Umbilical cord (tissue), 2 donors: ENCODE data around the gene CCL21. TPM values are rescaled to one million over a fixed set of nuclear protein-coding genes. Genes with fewer than 3 reads are reported as not detected.
A peak's percentile ranks its signal among the peaks of the same experiment; 100 is the strongest.
"Not testable (repeated sequence)": the region's sequence is repeated elsewhere in the genome, so short reads cannot be mapped to it uniquely, and the experiment has no call there.

ENCODE experiments used
- DNase-seq: peaks from one replicate; pipeline ENCODE4 v3.0.0-alpha.2; 2015; ENCODE audit warnings: low spot score
- total RNA-seq: library from RNA; depleted of rRNA; stranded (reverse); fragments of >200 nt; gene quantifications from one replicate; pipeline ENCODE4 v1.2.3, GENCODE V29; 2014; ENCODE audit warnings: low replicate concordance; ENCODE audit not compliant: insufficient read depth

Gene CCL21
- total RNA-seq = not detected

- DNase-seq = peak; percentile 31
Observed at GRCh38 chr9:34710023-34710422, at the start of gene CCL21. TSS of gene CCL21 (minus strand) at chr9:34710136. CDS start at chr9:34710066, 70 bp downstream.

GRCh38 chr9:34759432-34760134 is 49.6 kb upstream of the CCL21 start:
- DNase-seq = no peak

DNA sequence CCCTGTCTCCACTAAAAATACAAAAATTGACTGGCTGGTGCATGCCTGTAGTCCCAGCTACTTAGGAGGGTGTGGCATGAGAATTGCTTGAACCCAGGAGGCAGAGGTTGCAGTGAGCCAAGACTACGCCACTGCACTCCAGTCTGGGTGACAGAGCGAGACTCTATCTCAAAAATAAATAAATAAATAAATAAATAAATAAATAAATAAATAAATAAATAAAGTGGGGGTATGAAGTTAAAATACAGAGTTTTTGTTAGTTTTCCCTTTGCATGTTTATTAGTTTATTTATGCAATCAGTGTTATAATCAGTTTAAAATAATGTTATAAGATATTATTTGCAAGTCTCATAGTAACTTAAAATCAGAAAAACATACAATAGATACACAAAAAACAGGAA is 40.4 kb upstream of the CCL21 start:
- not testable (repeated sequence) for DNase-seq

DNA sequence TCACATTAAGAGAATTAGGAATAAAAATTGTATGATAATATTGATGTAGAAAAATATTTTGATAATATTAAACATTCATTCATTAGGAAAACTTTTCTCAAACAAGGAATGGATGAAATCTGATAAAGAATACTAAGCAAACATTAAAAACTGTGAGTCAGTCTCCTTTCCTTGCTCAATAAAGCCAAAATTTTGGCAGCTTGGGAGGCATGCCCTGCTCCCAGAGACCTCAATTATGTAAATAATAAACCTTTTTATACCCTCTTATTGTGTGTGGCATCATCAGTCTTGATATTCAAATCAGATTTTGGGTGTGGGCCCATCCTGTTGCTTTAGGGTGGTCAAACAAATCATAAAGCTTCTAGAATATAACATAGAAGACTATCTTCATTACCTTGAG is 36.6 kb upstream of the CCL21 start:
- no peak for DNase-seq

DNA sequence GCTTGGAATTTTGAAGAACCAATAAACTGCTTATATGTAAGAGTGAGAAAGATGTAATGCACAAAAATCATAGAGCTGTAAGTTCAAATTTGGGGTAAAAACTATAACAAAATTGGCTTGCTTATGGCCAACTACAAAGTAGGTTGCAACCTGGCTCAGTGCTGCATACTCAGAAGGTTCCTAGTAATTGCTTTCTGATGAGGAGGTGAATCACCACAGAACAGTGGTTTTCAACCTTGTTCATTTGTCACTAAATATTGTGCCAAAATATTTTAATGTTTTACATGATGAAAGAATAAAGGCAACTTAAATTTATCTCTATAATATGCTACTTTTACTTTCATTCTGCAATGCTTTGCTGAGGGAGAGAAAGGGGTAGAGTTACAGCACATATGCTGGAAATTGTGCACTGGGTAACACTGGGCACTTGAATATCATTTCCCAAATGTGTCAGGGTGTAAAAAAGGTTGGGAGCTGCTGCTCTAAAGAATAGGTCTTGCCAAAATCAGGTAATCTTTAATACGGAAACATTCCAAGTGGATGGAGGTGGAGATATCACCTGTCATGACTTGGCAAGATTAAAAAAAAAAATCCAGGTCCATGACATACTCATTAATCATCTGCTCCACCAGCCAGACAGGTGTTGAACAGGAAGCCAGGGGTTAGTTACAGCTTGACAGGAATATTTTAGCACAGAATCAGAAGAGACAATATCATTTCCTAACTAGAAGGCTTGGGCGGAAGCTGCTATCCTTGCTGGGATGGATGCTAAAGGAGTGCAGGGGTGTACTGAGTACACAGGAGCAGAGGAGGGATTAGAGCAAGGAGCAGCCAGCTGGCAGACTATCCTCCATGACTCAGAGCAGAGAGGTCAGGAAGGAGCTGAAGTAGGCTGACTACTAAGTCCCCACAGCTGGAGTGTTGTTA is 34.6 kb upstream of the CCL21 start:
- DNase-seq = peak; percentile 83

DNA sequence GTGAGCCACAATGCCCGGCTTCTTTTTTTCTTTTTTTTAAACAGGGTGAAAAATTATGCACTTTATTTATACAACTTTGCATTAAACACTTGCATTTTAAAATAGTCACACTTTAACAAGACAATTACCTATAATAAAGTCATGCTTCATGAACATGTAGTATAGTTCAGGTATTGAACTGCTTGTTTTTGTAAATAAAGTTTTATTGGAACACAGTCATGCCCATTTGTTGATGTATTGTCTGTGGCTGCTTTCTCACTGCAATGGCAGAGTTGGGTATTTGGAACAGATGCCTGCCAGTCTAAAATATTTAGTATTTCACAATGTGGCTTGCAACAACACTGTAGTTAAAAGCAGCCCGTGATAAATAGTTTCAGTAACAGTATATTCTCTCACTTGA is 32.8 kb upstream of the CCL21 start:
- no peak for DNase-seq

DNA sequence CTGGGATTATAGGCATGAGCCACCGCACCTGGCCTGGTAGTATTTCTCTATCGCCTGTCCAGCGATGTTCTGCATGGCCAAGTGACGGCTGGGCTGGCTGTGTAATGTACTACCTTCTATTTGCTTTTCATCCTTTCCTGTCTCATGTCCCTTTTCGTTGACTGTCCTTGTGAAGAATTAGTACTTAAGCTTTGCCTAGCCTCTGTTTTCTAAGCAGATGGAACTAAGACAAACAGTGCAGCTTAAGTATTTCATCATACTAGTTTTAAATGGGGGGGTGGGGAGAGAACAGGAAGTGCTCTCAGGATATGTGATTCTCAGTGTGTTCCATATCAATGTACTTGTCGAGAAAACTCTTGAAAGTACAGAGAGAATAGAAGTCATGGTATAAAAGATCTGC is 31.7 kb upstream of the CCL21 start:
- peak; percentile 29 for DNase-seq

DNA sequence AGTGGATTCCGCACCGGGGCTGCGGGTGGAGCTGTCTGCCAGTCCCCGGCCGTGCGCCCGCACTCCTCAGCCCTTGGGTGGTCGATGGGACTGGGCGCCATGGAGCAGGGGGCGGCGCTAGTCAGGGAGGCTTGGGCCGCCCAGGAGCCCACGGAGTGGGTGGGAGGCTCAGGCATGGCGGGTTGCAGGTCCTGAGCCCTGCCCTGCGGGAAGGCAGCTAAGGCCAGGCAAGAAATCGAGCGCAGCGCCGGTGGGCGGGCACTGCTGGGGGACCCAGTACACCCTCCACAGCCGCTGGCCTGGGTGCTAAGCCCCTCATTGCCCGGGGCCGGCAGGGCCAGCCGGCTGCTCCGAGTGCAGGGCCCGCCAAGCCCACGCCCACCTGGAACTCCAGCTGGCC is 30.2 kb upstream of the CCL21 start:
- not testable (repeated sequence) for DNase-seq

DNA sequence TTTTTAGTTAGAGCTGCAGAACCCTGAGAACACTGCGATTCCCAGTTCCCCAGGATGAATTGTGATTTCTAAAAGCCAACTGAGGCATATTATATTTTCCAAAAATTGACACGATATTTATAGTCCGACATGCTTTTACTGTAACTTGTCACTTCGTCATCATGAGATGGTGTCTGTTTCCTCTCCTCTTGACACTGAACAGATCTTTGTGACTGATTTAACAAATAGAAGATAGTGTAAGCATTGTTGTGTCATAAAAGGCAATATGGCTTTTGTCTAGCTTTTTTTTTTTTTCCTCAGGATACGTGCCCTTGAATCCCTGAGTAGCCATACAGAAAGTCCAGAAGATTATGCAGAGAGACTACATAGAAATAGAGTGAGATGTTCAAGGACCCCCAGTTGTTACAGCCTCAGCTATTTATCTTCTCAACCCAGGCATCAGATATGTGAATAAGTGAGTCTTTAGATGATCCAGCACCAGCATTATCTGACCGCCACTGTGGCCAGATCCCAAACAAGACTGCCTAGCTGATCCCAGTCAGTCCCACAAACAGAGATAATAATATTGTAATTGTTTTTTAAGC is 27.8 kb upstream of the CCL21 start:
- DNase-seq = no peak

DNA sequence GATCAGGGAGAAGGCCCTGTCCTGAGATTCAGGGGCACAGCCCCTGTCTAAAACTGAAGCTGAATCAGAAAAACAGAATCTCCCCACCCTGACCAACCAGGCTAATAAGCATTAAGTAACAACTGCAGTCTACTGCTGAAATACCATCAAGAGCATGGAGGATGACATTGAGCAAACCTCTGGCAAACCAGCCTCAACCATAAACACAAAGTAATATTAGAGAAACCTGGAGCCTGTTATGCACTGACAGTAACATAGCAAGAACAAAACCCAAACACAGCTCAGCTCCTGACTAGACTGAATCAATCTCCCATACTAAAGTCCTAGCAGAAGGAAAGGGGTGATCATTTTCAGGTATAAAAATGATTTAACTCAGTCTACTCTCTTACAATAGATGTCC is 24.8 kb upstream of the CCL21 start:
- no peak for DNase-seq

DNA sequence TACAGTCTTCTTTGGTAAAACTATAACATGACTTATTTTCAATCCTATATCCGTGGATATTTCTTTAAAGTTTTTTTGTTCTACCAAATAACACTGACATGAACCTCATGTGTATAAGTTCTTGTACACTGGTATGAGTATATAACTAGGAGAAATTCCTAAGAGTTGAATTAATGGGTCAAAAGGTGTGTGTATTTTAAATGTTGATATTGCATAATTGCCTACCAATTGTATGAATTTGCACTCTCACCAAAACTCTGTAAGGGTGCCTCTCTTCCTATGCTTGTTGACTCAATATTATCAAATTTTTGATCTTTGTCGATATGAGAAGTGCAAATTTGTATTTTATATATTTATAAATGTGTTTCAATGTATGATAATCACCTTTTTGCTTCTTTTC is 22.9 kb upstream of the CCL21 start:
- DNase-seq = no peak

- DNase-seq = no peak
Observed at GRCh38 chr9:34732478-34732877, 22.5 kb upstream of the CCL21 start.

DNA sequence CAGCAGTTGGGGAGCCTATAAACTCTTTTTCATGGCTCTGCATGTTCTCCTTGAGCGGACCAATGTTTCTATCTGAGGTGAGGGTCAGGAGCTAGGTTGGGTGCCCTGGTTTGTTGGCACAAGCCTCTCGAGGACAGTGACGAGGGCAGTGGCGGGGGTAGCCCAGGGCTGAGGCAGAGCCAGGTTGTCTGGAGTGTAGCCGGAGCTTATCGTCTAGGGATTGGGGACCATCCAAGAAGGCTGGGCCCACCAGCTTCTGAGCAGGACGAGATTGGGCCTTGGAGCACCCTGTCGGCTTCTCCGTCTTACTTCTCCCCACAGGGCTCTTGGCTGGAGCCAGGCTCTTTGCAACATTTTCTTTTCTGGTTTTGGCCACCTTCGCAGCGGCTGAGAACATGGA is 13.2 kb upstream of the CCL21 start:
- no peak for DNase-seq

GRCh38 chr9:34719769-34720025 is 9.8 kb upstream of the CCL21 start:
- DNase-seq = not testable (repeated sequence)

DNA sequence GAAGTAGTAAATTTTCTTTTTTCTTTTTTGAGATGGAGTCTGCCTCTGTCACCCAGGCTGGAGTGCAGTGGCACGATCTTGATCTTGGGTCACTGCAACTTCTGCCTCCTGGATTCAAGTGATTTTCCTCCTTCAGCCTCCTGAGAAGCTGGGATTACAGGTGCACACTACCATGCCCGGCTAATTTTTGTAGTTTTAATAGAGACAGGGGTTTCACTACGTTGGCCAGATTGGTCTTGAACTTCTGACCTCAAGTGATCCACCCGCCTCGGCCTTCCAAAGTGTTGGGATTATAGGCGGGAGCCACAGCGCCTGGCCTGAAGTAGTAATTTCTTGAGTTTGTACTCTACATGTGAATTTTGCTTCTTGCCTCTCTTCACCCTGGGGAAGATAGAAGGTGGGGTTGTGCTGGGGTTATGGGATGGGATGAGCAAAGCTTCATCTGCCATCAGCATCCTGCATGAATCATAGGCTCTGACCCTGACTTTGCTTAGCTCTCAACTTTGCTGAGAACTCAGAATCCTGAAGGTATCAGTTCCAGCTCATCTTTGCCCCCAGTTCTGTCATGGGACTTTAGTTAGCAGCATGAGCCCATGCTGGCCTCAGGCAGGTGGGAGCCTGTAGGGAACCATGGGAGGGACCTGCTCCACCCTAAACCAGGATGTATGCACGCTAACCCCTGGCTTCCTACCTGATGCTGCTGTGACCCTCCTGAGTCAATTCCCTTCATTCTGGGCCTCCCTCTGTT is 9.3 kb upstream of the CCL21 start:
- DNase-seq = no peak

GRCh38 chr9:34717996-34718614 is 8.2 kb upstream of the CCL21 start:
- DNase-seq = no peak

DNA sequence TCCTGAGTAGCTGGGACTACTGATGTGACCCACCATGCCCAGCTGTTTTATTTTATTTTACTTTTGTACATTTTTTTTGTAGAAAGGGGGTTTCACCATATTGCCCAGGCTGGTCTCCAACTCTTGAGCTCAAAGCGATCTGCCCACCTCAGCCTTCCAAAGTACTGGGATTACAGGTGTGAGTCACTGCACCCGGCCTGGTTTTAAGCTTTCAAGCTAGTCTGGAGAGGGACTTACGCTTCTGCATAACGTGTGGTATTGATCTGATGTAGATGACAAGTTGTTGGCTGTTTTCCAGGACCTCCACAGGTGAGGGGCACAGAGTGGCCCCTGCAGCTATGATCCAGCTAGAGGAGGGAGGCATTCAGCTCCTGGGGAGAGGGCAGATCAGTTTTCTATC is 6.8 kb upstream of the CCL21 start:
- no peak for DNase-seq

DNA sequence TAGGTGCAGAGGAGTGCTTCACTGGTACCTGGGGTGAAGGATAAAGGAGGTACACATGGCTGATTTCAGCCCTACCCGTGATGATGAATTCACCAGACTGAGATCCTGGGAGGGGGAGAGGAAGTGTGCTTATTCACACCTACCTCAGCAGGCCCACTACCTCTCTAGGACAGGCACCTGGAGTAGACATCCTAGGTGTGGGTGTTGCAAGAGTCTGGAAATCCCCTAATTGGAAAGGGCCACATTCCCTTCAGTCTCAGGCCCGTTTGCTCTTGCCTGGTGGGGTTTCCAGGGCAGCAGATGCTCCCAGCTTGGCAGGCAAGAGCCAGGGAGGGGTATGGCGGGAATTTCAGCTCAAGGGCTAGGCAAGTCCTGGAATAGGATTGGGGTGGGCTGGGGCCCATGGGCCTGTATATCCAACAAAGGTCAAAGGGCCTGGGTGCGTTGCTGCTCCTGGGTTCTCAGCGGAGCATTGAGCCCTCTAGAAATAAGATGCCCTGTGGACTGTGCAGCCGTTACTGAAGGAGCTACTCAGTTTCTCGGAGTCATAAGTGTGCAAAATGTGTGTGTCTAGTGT is 5.8 kb upstream of the CCL21 start:
- no peak for DNase-seq

- DNase-seq = no peak
Observed at GRCh38 chr9:34714007-34714406, 4.1 kb upstream of the CCL21 start.

DNA sequence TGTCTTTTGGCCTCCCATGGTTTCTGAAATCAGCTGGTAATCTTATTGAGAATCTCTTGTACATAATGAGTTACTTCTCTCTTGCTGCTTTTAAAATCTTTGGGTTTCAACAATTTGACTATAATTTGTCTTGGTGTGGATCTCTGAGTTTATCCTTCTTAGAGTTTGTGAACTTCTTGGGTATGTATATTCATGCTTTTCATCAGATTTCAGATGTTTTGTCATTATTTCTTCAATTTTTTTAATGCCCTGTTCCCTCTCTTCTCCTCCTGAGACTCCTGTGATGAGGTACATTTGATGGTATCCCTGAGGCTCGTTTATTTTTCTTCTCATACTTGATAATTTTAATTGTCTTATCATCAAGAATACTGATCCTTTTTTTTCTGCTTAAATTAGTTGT is 2.2 kb upstream of the CCL21 start:
- DNase-seq = no peak
